ENCODE results near the gene ITPR1.

The ITPR1 gene

DNA sequence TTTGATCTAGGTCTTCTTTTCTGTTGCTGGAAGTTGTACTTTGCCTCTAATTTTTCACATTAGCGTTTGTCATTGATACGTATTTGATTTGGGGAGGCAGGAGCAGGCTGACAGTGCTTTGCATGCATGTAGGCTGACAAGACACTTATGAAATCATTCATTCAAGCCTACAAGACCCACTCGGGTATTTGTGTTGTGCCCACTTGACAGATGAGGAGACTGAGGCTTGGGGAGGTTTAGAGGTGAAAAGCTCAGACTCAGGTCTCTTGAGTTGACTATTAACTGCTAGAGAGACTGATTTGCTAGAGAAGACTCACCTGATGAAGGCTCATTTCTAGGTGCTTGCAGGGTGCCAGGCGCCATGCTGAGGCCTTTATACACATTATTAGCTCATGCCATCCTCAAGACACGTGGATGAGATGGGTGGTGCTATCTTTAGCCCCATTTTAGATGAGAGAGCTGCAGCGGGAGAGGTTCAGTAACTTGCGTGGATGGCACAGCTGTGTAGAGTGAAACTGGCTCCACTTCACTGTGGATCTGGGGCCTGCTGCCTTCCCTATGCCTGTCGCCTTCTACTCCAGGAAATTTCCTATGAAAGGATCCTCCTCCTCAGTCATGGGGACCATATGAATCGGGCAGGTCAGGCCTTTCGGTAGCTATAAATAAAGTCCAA is 192.7 kb downstream of the ITPR1 start:
- DNase-seq (ENCODE audit: low read depth in 2 of 2) = no peak

DNA sequence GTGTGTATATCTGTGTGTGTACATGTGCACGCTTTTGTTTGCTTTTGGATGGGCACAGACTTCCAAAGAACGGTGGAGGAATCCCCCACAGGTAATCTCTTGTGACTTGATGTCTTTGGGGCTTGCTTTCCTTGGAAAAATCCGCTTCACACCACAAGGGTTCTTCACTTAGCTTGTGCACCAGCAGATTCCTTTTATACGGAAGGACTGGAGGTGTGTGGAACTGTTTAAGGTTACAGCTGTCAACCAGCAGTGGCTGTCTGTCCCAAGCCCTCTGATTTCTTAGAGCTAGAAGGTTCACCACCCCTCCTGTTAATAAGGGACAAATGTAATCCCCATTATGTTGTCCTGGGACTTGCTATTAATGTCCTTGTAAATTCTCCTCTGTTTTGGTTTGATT is 193.5 kb downstream of the ITPR1 start:
- DNase-seq (ENCODE audit: low read depth in 2 of 2) = no peak

DNA sequence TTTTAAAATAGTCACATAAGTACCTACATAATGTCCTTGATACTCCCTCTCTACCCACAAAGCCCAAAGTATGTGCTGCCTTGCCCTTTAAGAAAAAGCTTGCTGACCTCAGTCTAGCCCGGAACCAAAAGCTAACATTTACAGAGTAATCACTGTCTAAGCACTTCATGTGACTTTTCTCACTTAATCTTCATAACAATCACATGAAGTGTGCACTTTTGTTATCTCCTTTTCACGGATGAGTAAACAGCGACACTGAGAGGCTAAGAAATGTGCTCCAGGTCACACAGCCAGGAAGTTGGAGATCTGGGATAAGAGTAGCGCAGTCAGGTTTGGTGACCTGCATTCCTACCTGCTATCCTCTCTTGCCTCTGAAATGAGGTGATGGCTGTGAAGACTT is 194.0 kb downstream of the ITPR1 start:
- DNase-seq (ENCODE audit: low read depth in 2 of 2) = no peak

DNA sequence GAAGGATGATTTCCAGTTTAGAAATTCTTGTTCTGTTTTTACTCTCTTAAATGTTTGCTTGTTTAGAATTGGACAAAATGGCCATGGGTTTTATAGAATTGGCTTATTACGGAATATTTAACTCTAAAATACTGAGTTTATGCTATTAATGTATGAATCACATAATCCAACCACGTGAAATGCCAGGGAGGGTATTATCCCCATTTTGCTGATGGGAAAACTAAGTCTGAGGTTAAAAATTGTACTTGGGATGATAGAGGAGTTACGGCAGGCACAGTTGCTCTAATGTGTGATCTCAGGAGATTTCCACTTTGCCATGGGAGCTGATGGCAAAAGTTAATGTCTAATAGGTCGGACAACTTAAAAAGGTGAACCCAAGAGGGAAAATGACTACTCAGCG is 194.4 kb downstream of the ITPR1 start:
- no peak for DNase-seq (ENCODE audit: low read depth in 2 of 2)

DNA sequence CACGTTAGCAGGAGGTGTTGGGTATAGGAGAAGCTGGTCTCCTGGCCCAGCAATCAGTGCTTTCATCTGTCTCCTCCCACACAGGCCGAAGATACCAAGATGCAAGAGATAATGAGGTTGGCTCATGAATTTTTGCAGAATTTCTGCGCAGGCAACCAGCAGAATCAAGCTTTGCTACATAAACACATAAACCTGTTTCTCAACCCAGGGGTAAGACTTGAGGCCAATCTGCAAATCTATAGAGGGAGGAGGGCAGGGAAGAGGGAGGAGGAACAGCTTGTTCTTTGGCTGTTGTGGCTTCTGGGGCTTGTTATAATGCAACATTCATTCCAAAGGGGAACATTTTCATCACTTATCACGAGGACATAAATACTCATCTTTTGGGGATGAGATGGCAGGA is 195.3 kb downstream of the ITPR1 start:
- no peak for DNase-seq (ENCODE audit: low read depth in 2 of 2)

DNA sequence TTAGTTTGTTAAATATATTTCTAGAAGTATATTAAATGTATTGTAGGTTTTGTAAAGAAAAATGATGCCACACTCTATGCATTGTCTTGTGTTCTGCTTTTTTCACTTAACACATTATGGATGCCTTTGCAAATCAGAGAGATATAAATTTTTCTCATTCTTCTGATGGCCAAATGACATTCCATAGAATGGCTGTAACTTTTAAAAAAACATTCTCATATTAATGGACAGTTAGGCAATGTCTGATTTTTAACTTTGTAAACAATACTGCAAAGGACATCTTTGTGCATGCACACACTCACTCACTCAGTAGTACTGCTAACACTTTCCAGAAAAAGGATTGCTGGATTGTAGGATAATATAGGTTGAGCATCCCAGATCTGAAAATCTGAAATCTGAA is 195.9 kb downstream of the ITPR1 start:
- no peak for DNase-seq (ENCODE audit: low read depth in 2 of 2)

DNA sequence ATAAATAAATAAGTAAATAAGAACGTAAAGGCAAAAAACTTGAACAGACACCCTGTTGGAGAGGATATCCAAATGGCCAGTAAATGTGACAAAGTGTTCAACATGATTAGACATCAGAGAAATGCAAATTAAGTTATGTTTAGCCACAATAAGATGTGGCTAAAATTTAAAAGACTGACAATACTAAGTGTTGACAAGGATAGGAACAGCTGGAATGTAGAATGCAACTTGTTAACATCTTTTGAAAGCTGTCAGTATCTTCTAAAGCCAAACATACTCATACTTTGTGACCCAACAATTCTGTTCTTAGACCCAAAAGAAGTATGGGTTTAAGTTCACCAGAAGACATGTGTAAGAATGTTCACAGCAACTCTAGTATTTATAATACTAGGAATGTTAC is 197.1 kb downstream of the ITPR1 start:
- no peak for DNase-seq (ENCODE audit: low read depth in 2 of 2)

DNA sequence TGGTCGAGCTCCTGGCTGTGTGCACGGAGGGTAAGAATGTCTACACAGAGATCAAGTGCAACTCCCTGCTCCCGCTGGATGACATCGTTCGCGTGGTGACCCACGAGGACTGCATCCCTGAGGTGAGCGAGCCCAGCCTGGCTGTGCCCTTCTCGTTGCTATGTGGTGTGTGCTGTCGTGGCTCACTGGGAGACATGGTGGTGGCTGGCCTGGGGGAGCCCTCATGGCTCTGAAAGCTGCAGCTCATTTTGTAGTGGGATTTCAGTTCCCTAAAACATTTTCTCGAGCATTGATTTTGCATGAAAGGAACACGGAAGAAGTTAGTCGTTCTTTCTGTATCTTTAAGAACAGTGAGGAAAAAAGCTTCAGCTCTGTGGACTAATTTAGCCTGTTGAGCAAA is 200.5 kb downstream of the ITPR1 start:
- no peak for DNase-seq (ENCODE audit: low read depth in 2 of 2)

DNA sequence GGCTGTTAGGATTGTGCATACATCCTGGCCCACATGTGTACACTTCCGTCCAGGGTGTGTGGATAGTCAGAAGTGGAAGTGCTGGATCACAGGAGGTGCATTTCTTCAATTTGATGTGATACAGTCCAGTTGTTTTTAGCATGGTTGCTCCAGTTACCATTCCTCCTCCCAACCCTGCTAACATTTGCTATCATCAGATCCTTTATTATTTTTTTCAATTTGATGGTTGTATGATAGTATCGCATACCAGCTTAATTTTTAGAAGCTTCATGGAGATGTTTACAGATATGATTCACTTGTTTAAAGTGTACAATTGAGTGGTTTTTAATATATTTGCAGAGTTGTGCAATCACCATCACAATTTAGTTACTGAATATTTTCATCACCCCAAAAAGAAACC is 202.7 kb downstream of the ITPR1 start:
- no peak for DNase-seq (ENCODE audit: low read depth in 2 of 2)

DNA sequence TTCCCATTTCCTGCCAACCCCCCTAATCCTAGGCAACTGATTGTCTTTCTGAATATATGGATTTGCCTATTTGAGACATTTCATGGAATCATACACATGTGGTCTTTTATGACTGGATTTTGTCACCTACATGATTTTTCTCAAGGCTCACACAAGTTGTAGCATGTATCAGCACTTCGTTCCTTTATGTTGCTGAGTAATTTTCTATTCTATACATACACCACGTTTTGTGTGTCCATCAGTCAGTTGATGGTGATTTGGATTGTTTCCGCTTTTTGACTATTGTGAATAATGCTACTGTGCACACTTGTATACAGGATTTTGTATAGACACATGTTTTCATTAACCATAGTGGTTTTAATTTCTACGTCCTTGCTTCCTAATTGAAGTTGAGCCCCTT is 203.1 kb downstream of the ITPR1 start:
- no peak for DNase-seq (ENCODE audit: low read depth in 2 of 2)

DNA sequence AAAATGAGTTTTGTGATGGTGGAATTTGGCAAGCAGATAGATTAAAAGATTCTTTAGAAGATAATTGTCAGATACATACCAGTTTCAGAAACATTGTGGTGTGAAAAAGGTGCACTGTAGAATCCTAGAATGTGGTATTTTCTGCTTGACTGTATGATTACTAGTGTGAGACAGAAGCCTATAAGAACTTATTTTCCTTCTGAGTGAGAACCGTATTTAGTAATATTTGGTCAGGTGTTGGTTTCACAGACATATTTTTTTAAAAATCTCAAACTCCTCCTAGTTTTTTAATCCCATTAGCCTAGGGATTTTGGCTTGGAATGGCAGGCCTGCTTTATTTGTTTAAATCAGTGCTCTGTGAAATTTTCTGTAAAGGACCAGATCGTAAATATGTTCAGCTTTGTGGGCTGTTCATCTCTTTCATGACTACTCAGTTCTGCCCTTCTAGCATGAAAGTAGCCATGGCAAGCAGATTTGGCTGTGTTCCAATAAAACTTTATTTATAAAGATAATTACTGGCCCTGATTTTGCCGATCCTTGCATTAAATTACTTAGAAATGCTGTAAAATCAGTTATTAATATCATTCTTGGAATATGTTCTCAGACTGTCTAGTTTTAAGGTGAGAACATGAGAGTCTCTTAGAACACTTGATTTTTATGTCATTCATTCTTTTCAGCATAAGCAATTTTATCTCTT is 205.1 kb downstream of the ITPR1 start:
- no peak for DNase-seq (ENCODE audit: low read depth in 2 of 2)

DNA sequence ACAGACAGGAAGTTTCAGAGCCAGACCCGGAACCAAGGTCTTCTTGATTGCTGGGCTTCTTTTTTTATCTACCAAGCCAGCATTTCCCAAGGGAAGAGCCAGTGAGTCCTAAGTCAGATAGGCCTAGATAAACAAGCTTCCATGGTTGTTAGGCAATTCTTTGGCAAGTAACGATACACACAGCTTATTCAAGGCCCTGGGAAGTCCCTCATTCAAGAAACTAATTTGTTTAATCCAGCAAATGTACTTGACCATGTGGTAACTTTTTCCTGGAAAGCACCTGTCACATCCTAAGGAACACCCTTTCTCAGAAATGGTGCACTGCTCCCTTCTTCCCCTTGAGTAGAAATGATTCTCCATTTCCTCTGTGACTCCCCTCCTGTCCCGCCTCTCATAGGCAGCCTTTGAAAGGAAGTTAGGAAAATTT is 209.9 kb downstream of the ITPR1 start:
- no peak for DNase-seq (ENCODE audit: low read depth in 2 of 2)

DNA sequence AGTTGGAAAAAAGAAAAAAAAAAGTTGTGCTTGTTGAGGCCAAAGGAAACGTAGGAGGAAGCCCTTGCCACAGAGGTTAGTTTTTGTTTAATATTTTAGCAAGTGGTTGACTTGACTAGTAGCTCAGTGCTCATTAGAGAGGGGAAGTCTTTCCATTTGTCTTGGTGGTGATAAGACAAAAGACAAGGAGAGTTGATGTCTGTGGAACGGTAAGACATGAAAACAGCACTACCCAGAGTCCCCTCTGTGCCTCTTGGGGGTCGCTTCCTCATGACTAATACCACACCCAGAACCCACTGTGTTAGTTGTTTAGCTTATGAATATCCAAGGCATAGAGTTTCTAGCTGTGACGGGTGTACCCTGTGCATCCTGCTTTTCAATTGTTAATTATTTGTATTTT is 211.4 kb downstream of the ITPR1 start:
- no peak for DNase-seq (ENCODE audit: low read depth in 2 of 2)

DNA sequence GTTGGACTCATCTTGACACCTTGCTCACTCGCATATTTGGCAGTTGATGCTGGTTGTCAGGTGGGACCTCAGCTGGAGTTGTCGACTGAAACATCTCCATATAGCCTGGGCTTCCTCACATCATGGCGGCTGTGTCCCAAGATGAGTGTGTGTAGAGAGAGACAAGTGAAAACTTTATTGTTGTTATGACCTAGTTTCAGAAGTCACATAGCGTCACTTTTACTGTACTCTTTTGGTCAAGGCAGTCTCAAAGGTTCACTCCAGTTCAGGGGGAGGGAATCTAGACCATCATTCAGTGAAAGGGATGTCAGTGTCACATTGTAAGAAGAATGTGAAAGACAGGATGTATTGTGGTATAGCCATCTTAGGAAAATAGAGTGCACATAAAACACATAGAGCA is 214.2 kb downstream of the ITPR1 start:
- no peak for DNase-seq (ENCODE audit: low read depth in 2 of 2)

DNA sequence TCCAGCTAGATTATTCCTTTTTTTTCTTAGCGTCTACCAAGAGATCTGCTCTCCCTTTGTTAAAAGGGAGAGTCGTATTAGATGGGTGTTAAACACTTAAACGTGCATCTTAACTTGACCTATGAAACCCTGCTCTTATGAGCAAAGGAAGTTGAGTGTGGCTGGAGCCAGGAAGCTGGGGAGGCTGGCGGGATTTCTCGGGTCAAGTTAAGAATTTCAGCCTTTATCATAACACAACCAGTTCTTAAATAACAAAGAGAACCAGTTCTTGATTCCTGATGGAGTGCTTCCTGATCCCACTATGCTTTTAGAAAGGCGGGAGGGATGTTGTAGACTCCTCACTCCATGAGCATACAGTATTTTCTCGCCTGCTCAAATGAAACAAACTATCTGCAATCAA is 215.1 kb downstream of the ITPR1 start:
- no peak for DNase-seq (ENCODE audit: low read depth in 2 of 2)

DNA sequence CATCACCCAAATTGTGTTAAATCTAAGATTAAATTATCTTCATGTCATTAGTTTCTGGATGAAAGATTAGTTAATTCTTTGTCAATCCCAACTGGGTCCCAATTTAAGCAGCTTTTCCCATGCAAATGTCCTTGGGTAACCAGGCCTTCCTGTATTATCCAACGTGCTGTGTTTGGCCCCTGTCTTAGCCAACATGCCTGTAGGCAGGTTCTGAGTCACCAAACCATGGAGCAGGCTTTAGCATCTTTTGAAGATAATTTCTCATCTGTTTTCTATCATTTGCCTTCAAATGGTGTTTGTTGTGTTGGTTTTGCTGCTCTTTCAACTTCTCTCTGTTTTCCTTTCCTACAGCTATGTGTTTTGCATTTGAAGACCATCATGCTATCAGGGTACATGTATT is 216.2 kb downstream of the ITPR1 start:
- no peak for DNase-seq (ENCODE audit: low read depth in 2 of 2)

DNA sequence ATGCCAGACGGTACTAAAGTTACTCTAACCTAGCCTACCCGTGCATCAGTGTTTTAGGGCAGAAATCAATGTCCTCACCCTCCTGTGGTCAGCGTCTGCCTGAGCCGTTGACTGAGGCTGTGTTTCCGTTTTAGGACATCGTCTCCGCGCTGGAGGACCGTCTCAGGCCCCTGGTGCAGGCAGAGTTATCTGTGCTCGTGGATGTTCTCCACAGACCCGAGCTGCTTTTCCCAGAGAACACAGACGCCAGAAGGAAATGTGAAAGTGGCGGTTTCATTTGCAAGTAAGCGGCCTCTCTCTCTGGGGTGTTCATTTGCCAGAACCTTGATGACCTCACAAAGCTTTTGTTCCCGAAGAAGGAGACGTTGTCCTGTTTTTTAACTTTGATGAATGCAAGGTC is 217.0 kb downstream of the ITPR1 start:
- DNase-seq (ENCODE audit: low read depth in 2 of 2) = no peak

DNA sequence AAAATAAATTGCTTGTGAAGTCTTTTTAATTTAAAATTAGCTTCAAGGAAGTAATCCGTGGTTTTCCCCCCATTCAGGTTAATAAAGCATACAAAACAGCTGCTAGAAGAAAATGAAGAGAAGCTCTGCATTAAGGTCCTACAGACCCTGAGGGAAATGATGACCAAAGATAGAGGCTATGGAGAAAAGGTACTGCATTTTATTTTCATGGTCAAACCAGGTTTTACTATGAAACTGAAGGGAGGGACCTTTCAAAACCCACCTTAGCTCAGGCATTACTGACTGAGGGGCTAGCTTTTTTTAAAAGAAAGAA is 218.5 kb downstream of the ITPR1 start:
- DNase-seq (ENCODE audit: low read depth in 2 of 2) = no peak

DNA sequence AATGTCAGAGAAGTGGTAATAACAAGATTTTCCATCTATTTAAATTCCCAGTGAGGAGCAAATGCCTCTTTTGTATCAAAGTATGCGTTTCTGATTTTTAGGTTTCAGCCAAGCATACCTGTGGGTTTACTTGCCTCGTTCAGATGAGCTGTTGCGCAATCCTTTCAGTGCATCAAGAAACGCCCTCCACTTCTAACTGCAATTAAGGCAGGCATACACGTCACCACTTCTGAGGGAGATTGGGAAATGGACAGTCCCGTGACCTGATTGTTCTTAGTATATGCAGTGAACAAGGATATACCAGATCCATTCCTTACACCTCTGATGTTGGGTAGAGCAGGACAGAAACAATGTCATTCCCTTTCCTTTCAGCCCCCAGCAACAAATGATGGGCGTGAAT is 219.0 kb downstream of the ITPR1 start:
- no peak for DNase-seq (ENCODE audit: low read depth in 2 of 2)

DNA sequence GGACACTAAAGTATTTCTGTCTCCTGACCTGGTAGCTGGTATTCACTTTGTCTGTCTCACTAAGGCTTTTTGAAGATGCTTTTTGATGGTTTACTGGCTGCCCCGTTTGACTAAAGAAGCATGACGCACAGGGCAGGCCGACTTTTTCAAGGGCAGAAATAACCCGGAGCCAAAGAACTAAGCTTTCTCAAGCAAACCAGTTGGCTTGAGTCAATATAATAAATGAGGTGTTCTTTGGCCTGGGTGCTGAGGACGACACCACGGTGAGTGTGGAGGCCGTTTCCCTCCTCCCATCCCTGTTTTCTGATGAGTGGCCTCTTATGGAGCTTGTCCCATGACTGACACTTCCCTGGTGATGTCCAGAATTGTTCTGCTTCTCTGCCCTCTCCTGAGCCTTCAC is 220.9 kb downstream of the ITPR1 start:
- DNase-seq (ENCODE audit: low read depth in 2 of 2) = no peak

DNA sequence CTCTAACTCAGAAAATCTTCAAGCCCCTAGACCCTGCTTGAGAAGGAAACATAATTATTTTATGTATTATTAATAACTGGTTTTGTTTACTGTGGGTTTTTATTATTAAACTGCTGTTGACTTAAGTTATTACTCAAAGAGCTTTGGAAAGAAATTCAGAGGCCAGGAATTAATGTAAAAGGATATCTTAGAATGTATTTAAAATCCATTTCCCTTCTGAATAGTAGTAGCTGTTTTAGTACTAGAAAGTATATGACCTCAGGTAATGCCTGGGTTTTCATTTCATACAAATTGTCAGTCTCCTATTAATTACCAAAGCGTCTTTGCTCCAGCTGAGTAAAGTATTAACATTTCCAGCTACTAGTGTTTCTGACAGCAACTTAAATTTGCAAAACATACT is 223.1 kb downstream of the ITPR1 start:
- DNase-seq (ENCODE audit: low read depth in 2 of 2) = no peak

DNA sequence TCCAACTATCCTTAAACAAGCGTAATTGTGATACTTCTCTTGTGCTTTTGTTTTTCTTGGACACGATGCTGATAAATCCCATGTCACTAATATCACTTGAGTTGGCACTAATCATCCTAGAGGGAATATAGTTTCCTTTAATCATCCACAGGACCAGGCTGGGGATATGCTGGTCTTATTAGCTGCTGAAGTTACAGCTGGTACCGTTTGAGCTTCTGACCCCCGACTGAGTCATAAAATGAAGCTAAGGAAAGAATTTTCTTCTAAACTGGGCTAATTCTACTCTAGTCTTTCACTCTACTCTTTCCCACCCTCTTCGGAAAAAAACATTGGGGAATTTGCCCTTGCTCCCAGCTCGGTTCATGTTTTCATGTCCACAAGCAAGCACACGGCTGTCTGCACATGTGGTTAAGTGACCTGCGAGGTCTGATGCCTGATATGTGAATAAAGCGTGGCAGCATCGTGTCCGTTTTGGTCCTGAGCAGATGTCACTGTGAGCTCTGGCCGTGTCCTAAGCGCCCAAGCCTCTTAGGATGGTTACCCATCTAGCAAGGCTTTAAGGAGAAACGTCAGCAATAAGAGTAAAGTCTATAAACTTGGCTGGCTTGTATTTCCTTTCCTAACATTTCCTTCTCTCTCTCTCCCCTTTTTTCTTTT is 223.7 kb downstream of the ITPR1 start:
- DNase-seq (ENCODE audit: low read depth in 2 of 2) = no peak

DNA sequence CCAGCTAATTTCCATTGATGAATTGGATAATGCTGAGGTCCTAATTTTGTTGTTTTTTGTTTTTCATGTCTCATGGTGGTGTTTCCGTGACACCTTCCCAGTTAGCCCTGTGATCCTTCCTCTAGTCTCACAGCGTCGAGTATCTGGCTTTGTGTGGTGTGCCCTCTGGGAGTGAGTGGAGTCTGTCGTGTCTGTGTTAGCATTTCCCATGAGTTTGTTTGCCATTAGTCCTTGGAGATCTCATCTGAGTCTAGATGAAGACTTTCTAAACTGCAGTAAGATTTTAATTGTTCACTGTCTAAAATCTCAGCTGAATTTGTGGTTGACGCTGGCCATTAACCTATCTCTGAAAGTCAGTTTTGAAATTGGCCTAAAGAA is 224.2 kb downstream of the ITPR1 start:
- no peak for DNase-seq (ENCODE audit: low read depth in 2 of 2)

All from stimulated activated CD4-positive, alpha-beta T cell treated with anti-CD3 and anti-CD28 coated beads, Interleukin-12 subunit alpha, Interleukin-12 subunit beta, amount 100 ng/mL, for 24 hours (primary cell).